H1 (cell line): ENCODE measurements around the gene ENPP4. TPM values are rescaled to one million over a fixed set of nuclear protein-coding genes. Genes with fewer than 3 reads are reported as not detected.

Source experiments
- CTCF ChIA-PET: fragments of 300-600 bp; sonication (Branson Sonifier 250); formaldehyde crosslinking; loops from one replicate; lab custom pipeline; 2021; ENCODE audit not compliant: partially characterized antibody; lab: Charles Lee
- POLR2A ChIA-PET: fragments of 300-600 bp; sonication (Branson Sonifier 250); formaldehyde crosslinking; loops from one replicate; lab custom pipeline; 2021; ENCODE audit warnings: inconsistent platforms; ENCODE audit not compliant: partially characterized antibody; lab: Charles Lee
- DNase-seq, 2 experiments: peaks; one replicate each; pipeline versions ENCODE4 v3.0.0 to v3.0.0-alpha.2; 2010 to 2022; ENCODE audit warnings: low spot score in 2 of 2, low read depth in 1 of 2, mixed read lengths in 1 of 2
- FAIRE-seq: peaks from 2 replicates; lab custom pipeline; 2011; peaks lifted over from hg19 to GRCh38; lab: Jason Lieb, UNC
- H2AFZ ChIP-seq: 2 replicates; pipeline ENCODE4 v1.8.1; 2012; ENCODE audit warnings: low read length, inconsistent platforms
- H2AK5ac ChIP-seq: 2 replicates; pipeline ENCODE4 v1.6.1; 2013; ENCODE audit warnings: low read depth, low read length
- H2BK120ac ChIP-seq: replicated peaks from 2 replicates; pipeline ENCODE3; 2013; ENCODE audit warnings: low read depth, low read length, inconsistent platforms
- H2BK12ac ChIP-seq: 2 replicates; pipeline ENCODE4 v1.6.1; 2013; ENCODE audit warnings: low read depth, low read length
- H2BK15ac ChIP-seq: 2 replicates; pipeline ENCODE4 v1.6.1; 2013; ENCODE audit warnings: low read length
- H2BK20ac ChIP-seq: 2 replicates; pipeline ENCODE4 v1.6.1; 2013; ENCODE audit warnings: low read length
- H2BK5ac ChIP-seq: 2 replicates; pipeline ENCODE4 v1.6.1; 2013; ENCODE audit warnings: low read depth, low read length
- H3K14ac ChIP-seq: 2 replicates; pipeline ENCODE4 v1.6.1; 2013; ENCODE audit warnings: inconsistent platforms; ENCODE audit not compliant: insufficient read length
- H3K18ac ChIP-seq: 2 replicates; pipeline ENCODE4 v1.6.1; 2013; ENCODE audit warnings: low read length; ENCODE audit errors: extremely low read depth
- H3K23ac ChIP-seq: 2 replicates; pipeline ENCODE4 v1.6.1; 2013; ENCODE audit warnings: inconsistent platforms; ENCODE audit not compliant: insufficient read length
- H3K23me2 ChIP-seq: 2 replicates; pipeline ENCODE4 v1.6.1; 2013; ENCODE audit warnings: low read depth, low read length
- H3K27ac ChIP-seq: 2 replicates; pipeline ENCODE4 v1.6.1; 2011; ENCODE audit warnings: low read depth, low read length, inconsistent platforms
- H3K27me3 ChIP-seq, 4 experiments: replicated peaks in 1 of 4; 1 replicate in 1 of 4; 2 replicates in 3 of 4; pipeline versions ENCODE4 v1.6.1 to v1.8.1; 2011 to 2013; ENCODE audit warnings: low read length in 3 of 4, mild to moderate bottlenecking in 3 of 4, inconsistent platforms in 2 of 4, mixed read lengths in 2 of 4, moderate library complexity in 1 of 4; ENCODE audit not compliant: control insufficient read depth in 3 of 4, insufficient read depth in 3 of 4; ENCODE audit errors: extremely low read depth in 1 of 4
- H3K36me3 ChIP-seq, 4 experiments: 2 replicates each; pipeline versions ENCODE4 v1.6.1 to v1.8.1; 2011 to 2013; ENCODE audit warnings: mild to moderate bottlenecking in 4 of 4, low read length in 3 of 4, moderate library complexity in 2 of 4, control low read depth in 1 of 4, inconsistent platforms in 1 of 4; ENCODE audit not compliant: insufficient read depth in 4 of 4, control insufficient read depth in 2 of 4
- H3K4ac ChIP-seq: replicated peaks from 2 replicates; pipeline ENCODE3; 2013; ENCODE audit warnings: low read length, low read depth, mixed read lengths, inconsistent platforms; ENCODE audit not compliant: insufficient read length
- H3K4me1 ChIP-seq, 4 experiments: replicated peaks in 1 of 4; 1 replicate in 1 of 4; 2 replicates in 3 of 4; pipeline versions ENCODE4 v1.6.1 to v1.8.1; 2011 to 2013; ENCODE audit warnings: low read length in 3 of 4, inconsistent platforms in 2 of 4, mixed read lengths in 1 of 4; ENCODE audit not compliant: insufficient read depth in 4 of 4, control insufficient read depth in 3 of 4
- H3K4me2 ChIP-seq, 2 experiments: 2 replicates each; pipeline versions ENCODE4 v1.6.1 to v1.8.1; 2011 to 2013; ENCODE audit warnings: low read depth in 2 of 2, low read length in 2 of 2, control low read depth in 1 of 2, inconsistent platforms in 1 of 2, mild to moderate bottlenecking in 1 of 2; ENCODE audit not compliant: insufficient read depth in 1 of 2
- H3K4me3 ChIP-seq, 4 experiments: fragments of 200-600, 300-600 bp in 1 of 4; sonication (generic), shearing (Covaris generic), sonication (Bioruptor Twin) in 1 of 4; 2 replicates each; pipeline versions ENCODE4 v1.5.1 to v1.8.1; 2011 to 2016; ENCODE audit warnings: low read length in 4 of 4, low read depth in 3 of 4, control low read depth in 2 of 4, inconsistent platforms in 2 of 4, mild to moderate bottlenecking in 2 of 4, mixed read lengths in 1 of 4, moderate library complexity in 1 of 4; ENCODE audit not compliant: insufficient read depth in 2 of 4; ENCODE audit errors: extremely low read depth in 1 of 4
- H3K56ac ChIP-seq: replicated peaks from 2 replicates; pipeline ENCODE3; 2013; ENCODE audit warnings: low read depth, mild to moderate bottlenecking, mixed read lengths, low read length, inconsistent platforms; ENCODE audit not compliant: insufficient read length
- H3K79me1 ChIP-seq: 2 replicates; pipeline ENCODE4 v1.6.1; 2013; ENCODE audit warnings: low read depth, low read length, control low read depth
- H3K79me2 ChIP-seq, 2 experiments: 2 replicates each; pipeline versions ENCODE4 v1.6.1 to v1.8.1; 2012 to 2013; ENCODE audit warnings: low read length in 2 of 2, mild to moderate bottlenecking in 2 of 2, inconsistent platforms in 1 of 2; ENCODE audit not compliant: insufficient read depth in 2 of 2, control insufficient read depth in 1 of 2
- H3K9ac ChIP-seq, 4 experiments: replicated peaks in 1 of 4; 1 replicate in 1 of 4; 2 replicates in 3 of 4; pipeline versions ENCODE4 v1.6.1 to v1.8.1; 2011 to 2013; ENCODE audit warnings: low read depth in 3 of 4, low read length in 3 of 4, control low read depth in 2 of 4, mild to moderate bottlenecking in 2 of 4, moderate library complexity in 2 of 4, inconsistent platforms in 1 of 4; ENCODE audit errors: extremely low read depth in 1 of 4
- H3K9me3 ChIP-seq, 2 experiments: 2 replicates each; pipeline versions ENCODE4 v1.6.1 to v1.8.1; 2012 to 2013; ENCODE audit warnings: mild to moderate bottlenecking in 2 of 2, moderate library complexity in 2 of 2, control low read depth in 1 of 2, inconsistent platforms in 1 of 2, low read depth in 1 of 2, low read length in 1 of 2, mixed read lengths in 1 of 2; ENCODE audit not compliant: insufficient read depth in 2 of 2
- H4K20me1 ChIP-seq, 2 experiments: replicated peaks in 1 of 2; 2 replicates each; pipeline versions ENCODE3 to v1.8.1; 2011 to 2013; ENCODE audit warnings: inconsistent platforms in 2 of 2, low read length in 2 of 2, mild to moderate bottlenecking in 1 of 2; ENCODE audit not compliant: insufficient read depth in 2 of 2, control insufficient read depth in 1 of 2
- H4K5ac ChIP-seq: 2 replicates; pipeline ENCODE4 v1.6.1; 2013; ENCODE audit warnings: low read length, low read depth, mixed read lengths, inconsistent platforms; ENCODE audit not compliant: insufficient read length
- H4K8ac ChIP-seq: 2 replicates; pipeline ENCODE4 v1.8.0; 2013; ENCODE audit warnings: mild to moderate bottlenecking, moderate library complexity, low read length, inconsistent platforms; ENCODE audit not compliant: insufficient read depth; ENCODE audit errors: extremely low read depth
- H4K91ac ChIP-seq: replicated peaks from 2 replicates; pipeline ENCODE3; 2013; ENCODE audit warnings: low read length, mixed read lengths, inconsistent platforms; ENCODE audit not compliant: insufficient read length
- WGBS, 2 experiments: shearing (Covaris generic) in 1 of 2; methylation state at CpG; one replicate each; pipeline versions ENCODE4 v1.1.6 to v1.1.7; 2013 to 2015; ENCODE audit warnings: low lambda C conversion rate in 2 of 2, mixed read lengths in 2 of 2, inconsistent platforms in 1 of 2, low coverage in 1 of 2, missing lambda C conversion rate in 1 of 2; ENCODE audit not compliant: insufficient replicate concordance in 2 of 2, insufficient coverage in 1 of 2, insufficient read length in 1 of 2; ENCODE audit errors: extremely low coverage in 1 of 2, missing lambda C conversion rate in 1 of 2; 5-methylcytosine and 5-hydroxymethylcytosine counted together
- polyA plus RNA-seq, 7 experiments: library from polyadenylated mRNA; depleted of rRNA in 3 of 7; stranded (reverse) in 5 of 7; unstranded in 2 of 7; fragments of >200 nt in 5 of 7; fragments of 200-250 nt in 2 of 7; gene quantifications; 1 replicate in 5 of 7; 2 replicates in 1 of 7; 4 replicates in 1 of 7; pipeline versions ENCODE4 v1.2.1 to v1.2.3, GENCODE V29; 2011 to 2013; ENCODE audit warnings: missing spikeins in 2 of 7, mixed read lengths in 2 of 7
- total RNA-seq: library from RNA; stranded (reverse); fragmentation: NEBNext Ultra II Directional; extraction: Animal tissue kit (Norgen Biotek cat#: 25700); gene quantifications from 2 replicates; pipeline ENCODE4 v1.2.1, GENCODE V29; 2021
- TF ChIP-seq, protein P1 (sequence below): IDR thresholded peaks from 2 replicates; pipeline ENCODE4 v1.6.1; 2012; ENCODE audit warnings: inconsistent platforms

Gene ENPP4
- total and polyA plus RNA-seq, 2 of the 8 experiments (the other 6 are each of a cell fraction or from before 2014, with no cell fraction given) = 2.0 to 4.4 TPM

DNA sequence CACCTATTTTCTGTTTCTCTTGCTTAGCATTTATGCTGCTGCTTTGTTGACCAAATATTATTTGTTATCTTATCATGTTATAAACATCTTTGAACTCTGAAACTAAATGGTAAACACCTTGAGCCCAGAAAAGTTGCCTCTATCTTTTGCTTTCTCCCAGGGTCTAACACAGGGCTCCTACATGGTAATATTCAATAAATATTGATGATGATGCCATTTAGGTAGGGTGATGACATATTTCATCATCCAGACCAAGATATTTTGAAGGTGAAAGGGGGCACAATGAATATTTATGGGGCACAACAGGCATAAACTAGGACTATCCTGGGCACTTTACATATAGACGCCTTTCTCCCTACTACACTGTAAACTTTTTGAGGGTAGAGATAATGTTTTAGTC is 11.6 kb upstream of the ENPP4 start:
- Histone ChIP-seq H3K79me2 (no peaks in the 10 kb centered on the region), H3K4me1 (peaks cover 1 to 6% (median 4%) of the 10 kb centered on the region in 4 experiments; a peak in 4 of 7 replicates), H2BK120ac (no peak overlapping the region), H4K8ac (no peak overlapping the region), H2BK20ac (no peak overlapping the region), H3K4me3 (no peak overlapping the region), H3K9me3 (peaks cover 5 to 16% of the 10 kb centered on the region in 2 experiments; a peak in 3 of 4 replicates), H3K4ac (no peak overlapping the region), H4K5ac (no peak overlapping the region), H2BK15ac (no peak overlapping the region), H2AFZ (no peak overlapping the region), H3K56ac (no peak overlapping the region), H3K18ac (no peak overlapping the region), H3K23me2 (peaks cover 2% of the 10 kb centered on the region; the same call in 1 of the 2 replicates), H3K79me1 (no peaks in the 10 kb centered on the region), H3K27me3 (no peaks in the 10 kb centered on the region), H3K27ac (no peak overlapping the region), H3K9ac (no peak overlapping the region), H3K36me3 (peaks cover 0 to 3% (median 0%) of the 10 kb centered on the region in 4 experiments; a peak in 1 of 8 replicates), H2BK5ac (no peak overlapping the region; the same call in 1 of the 2 replicates), H2AK5ac (0 out of 2 replicates have a peak overlapping the region, but pooled peaks have one; percentile 82), H3K23ac (no peak overlapping the region), H3K14ac (no peak overlapping the region), H4K91ac (no peak overlapping the region), H3K4me2 (no peak overlapping the region), H4K20me1 (no peaks in the 10 kb centered on the region), H2BK12ac (no peak overlapping the region)
- CTCF ChIA-PET = no interaction called here
- FAIRE-seq (no peak), DNase-seq (no peak)
- POLR2A ChIA-PET = no interaction called here
- WGBS, 2 experiments = 100% methylated on average over 1 of the region's 1 CpG; no CpG with 5 or more reads in 1 of the 2 experiments
- TF ChIP-seq, protein P1, sequence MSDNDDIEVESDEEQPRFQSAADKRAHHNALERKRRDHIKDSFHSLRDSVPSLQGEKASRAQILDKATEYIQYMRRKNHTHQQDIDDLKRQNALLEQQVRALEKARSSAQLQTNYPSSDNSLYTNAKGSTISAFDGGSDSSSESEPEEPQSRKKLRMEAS = no peak
